ENCODE data around the gene DOCK2. TPM values are rescaled to one million over a fixed set of nuclear protein-coding genes. Genes with fewer than 3 reads are reported as not detected.

The DOCK2 gene
- total RNA-seq, 1 donor from 2014 or later: 7.5 TPM

DNA sequence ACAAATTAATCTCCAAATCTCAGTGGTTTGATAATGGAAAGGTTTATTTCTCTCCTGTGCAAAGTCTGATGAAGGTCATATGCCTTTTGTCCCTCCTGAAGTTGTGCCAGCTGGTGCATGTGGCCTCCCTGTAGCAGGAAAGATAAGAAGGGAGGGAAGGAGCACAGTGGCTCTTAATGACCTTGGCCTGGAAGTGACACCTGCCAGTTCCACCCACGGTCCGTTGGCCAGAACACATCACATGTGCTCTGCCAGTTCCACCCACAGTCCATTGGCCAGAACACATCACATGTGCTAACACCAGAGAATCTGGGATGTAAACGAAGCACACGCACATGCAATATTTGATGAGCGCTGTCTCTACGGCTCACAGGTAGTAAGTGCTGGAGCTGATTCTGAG, 130.9 kb downstream of the DOCK2 start:
- ATAC-seq (peak; percentile 92), DNase-seq (peak; percentile 51)

DNA sequence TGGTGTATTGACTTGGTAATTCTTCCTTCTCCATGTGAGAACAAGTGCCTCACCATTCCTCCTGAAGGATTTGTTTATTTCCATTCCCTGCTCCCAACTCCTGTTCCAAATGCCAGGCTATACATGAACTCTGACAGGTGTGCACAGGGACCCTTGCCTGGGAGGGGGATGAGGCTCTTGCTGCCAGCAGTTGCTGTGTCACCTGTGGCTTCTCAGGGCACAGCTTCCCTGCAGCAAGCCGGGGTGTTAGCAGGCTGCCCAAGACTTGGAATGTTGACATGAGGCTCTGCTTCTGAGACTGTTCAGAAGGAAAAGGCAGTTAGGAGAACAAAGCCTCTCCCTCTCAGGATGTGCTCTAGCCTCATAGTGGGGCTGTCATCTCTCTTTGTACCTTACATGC, 131.3 kb downstream of the DOCK2 start:
- intact Hi-C loops (cut with micrococcal nuclease): no loop called here
- DNase-seq (no peak), ATAC-seq (no peak)

More for the DNA sequence above, 130.9 kb downstream of the DOCK2 start:
- intact Hi-C loops (cut with micrococcal nuclease): no loop called here

DNA sequence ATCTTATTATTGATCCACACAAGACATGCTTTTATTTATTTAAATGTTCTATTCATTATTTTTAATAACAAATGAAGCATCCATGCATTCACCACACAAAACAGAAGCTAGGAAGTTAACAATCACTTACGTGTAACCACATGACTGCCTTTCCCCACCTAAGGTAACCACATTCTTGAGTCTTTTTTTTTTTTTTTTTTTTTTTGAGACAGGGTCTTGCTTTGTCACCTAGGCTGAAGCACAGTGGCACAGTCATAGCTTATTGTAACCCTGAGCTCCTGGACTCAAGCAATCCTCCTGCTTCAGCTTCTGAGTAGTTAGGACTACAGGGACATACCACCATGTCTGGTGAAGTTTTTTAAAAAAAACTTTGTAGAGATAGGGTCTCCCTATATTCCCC, 133.0 kb downstream of the DOCK2 start:
- intact Hi-C loops (cut with micrococcal nuclease): no loop called here
- no peak for DNase-seq
- ATAC-seq: no peak

DNA sequence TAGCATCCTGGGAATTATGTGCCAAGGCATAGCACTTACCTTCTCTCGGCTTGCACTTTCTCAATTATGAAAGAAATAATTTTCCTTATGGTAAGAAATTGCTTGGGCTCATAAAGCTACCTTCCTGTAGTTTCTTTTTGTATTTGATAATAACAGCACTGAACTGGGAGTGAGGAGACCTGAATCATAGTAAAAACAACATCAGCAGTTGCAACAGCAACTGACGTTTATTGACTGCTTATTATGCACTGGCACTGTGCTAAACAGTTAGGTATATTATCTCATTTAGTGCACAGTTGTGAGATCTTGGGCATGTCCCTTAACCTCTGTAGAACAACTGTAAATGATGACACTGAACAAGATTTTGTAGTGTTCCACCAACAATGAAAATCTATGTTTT, 135.2 kb downstream of the DOCK2 start:
- DNase-seq: no peak
- intact Hi-C loops (cut with micrococcal nuclease): no loop called here
- ATAC-seq: no peak

DNA sequence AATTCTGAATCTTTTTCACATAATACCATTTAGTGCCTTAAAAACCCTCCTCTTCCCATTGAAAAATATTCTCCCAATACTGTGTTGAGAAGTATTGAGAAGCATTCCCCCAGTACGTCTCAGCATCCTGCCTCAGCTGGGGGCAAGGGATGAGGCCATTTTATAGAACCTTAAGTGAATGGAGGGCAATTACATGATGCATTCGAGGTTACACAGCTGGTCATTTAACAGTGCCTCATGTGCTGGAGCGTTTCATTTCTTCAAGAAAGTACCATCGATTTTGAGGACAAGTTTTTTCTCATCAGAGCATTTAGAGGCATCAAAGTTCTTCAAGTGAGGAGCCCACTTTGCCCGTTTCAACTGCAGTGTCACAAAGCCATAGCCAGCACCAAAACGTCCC, 135.6 kb downstream of the DOCK2 start:
- intact Hi-C loops (cut with micrococcal nuclease): no loop called here
- ATAC-seq: no peak
- no peak for DNase-seq

DNA sequence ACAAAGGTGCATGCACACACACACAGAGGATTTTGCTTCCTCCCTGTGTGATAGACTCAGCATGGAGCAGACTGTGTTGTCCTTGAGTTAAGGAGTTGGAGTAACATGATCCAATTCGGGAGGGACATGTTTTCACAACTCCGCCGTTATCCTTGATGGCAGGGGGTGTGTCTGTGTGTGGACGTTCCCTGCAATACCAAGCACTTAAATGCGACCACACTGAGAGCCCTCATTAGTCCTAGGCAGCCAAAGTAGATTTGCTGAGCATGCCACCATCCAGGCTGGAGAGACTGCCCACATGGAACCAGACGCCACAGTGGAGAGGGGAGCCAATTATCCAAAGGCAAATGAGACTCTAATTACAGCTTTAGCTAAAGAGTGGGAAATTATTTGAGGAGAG, 140.1 kb downstream of the DOCK2 start:
- no peak for ATAC-seq
- no peak for DNase-seq
- intact Hi-C loops (cut with micrococcal nuclease): no loop called here

DNA sequence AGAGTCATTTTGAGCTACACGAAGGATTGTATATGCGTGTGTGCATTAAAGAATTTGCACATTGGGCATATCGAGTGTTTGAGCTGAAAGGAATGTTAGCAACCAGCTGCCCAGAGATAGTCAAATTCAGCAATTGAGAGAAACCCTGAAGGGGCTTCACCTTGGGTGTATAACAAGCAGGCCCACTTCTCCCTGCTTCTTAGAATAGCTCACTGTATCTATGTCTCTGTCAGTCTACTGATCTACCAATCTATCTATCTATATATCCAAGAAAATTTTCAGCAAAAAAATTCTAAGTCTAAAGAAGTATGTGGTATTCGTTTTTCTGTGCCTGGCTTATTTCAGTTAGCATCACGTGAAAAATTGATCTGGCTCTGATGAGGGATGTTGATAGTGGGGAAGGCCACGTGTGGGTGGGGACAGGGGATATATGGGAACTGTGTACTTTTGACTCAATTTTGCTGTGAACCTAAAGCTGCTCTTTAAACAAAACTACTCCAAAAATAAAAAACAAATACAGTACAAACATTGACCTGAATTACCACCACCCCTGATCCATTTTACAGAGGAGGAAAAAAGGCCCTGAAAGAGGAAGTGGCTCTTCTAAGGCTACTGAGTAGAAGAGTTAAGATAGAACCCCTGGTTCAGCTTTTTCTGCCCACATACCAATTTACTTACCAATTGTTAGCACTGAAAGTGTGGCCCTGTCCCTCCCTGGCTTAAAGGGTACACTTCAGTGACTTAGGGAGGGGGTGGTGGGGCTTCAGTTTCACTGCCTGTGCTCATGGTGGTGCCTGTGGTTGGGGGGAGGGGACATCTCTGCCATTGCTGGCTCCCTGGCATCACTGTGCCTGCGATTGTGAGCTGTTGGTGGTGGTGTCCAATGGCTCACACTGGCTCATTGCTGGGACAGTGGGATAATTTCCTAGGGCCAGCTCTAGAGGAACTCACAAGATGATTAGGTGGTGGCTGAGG, 141.8 kb downstream of the DOCK2 start:
- intact Hi-C loops (cut with micrococcal nuclease): no loop called here
- ATAC-seq: no peak
- no peak for DNase-seq

DNA sequence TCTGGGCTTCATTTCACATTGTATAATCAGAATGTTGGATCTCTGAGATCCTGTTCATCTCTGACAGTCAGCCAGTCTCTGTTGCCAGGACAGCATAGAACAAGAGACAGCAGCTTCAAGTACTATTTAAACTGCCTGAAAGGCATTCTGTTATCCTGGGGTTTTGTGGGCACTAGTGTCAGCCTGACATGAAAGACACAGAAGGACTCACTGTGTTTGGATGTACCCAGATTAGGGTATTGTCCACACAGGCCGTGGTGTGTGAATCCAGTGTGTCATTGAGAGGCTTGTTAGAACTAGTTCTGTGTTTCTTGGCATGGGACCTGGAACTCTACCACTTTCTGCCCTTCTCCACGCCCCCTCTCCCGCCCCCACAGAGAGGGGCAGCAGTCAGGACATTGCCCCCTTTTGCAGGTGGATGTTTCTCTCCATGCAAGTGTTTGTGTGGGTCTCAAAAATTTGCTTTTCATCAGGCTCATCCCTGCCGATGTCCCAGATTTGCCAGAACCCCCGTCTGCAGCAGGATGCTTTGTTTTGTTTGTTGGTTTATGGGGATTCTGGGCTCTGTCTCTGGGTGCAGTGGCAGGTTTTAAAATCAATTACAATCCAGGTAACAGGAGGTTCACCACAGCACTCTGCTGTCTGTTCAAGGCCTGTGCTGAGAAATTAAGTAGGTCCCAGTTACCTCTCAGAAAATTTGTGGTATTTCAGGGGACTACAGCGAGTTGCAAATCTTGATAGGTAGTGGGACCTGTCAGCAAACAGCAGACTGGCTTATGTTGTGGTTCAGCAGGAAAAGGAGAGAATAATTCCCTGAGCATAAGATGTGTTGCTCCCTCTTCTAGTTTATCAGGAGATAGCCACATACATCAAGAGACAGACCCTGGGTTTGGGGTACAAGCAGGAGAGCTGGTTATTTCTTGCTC, 144.6 kb downstream of the DOCK2 start:
- intact Hi-C loops (cut with micrococcal nuclease): no loop called here
- no peak for DNase-seq
- ATAC-seq: no peak

DNA sequence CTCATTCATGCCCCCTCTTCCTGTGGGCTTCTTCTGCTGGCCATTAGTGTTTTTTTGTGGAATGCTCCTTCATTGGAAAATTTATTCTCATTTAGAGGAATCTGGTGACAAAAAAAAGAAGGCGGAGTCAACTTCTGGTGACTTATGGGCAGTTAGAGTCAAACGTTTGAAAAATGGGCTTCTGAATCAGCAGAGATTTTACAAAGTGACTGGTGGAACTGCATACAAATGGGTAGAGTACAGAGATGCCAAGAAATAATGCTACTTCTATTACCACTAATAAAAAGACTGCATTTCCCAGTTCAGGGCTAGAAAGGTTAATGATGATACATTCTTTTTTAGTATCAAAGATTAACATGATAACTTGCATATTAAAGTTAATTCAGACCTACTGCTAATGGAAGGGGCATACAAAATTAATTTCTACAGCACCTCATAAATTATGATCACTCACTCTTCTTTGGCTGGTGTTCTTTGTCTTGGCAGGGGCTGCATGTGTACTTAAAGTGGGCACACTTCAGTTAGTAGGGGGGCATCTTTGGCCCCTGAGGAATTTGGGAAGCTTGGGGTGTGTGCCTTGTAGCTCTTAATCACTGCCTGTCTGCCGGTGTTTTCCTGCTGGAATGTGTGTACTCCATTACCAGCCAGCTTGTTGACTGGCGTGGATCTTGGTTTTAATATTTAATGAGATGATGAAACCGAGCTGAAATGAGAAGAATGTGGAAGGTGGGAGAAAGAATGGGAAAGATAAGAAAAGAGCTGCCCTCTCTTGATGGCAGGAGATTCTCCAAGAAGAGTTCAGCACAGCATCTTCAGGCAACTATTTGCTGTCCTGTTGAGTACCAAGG, 148.9 kb downstream of the DOCK2 start:
- intact Hi-C loops (cut with micrococcal nuclease): no loop called here
- DNase-seq (no peak), ATAC-seq (no peak)

DNA sequence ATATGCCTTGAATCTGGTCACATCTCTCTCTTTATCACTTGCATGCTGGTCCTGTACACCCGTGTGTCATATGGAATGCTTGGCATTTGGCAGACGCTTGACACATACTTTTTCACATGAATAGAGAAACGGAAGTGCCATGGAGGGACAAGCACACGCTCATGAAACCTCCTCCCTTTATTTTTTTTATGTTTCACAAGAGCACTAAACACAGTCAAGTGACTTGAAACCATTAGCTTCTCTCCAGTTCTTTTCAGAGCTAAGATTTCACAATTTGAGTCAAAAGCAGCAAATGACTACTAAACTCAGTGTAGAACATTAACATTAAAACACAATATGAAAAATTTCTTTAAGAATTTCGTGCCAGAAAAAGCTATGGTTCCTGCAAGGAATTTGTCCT, 151.1 kb downstream of the DOCK2 start:
- DNase-seq (no peak), ATAC-seq (no peak)
- intact Hi-C loops (cut with micrococcal nuclease): no loop called here

DNA sequence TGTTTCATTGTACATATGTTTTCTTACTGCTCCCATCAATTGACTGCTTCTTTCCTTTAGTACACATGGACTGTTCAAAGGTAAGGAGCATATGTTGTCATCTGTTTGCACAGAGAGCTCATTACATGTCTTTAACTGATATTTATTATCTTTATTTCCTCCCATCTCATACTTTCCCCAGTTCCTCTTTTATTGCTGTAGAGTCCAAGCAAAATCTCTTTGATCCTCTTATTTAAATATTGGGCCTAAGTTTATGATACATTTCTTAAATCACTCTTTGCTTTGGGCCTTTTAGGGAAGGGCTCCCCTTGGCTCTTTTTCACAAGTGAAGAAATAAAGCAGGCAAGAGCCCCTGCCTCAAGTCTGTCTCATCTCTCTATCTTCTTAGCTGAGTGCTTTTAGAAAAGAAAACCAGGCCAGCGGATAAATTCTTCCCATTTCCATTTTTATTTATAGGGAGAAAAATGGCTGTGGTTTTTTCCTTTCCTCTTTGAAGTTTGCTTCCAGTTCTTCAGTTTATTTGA, 152.4 kb downstream of the DOCK2 start:
- no peak for DNase-seq
- intact Hi-C loops (cut with micrococcal nuclease): no loop called here
- ATAC-seq: no peak

DNA sequence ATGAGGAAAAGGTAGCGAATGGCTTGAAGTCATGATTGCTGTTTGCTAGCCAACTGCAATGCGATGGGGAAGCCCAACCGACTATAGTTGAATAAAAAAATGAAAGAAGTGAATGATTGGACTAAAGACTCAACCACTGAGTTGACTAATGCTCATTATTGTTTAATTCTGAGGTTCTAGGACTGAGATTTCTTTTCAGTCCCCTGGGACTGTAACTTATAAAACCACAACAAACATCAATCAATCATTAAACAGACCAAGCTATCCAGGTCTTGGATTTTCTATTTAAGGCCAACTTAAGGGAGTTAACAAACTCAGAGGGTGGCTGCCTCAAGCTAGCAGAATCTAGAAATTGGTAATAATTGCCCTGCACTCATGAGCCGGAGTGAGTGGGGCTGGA, 154.2 kb downstream of the DOCK2 start:
- no peak for DNase-seq
- intact Hi-C loops (cut with micrococcal nuclease): no loop called here

DNA sequence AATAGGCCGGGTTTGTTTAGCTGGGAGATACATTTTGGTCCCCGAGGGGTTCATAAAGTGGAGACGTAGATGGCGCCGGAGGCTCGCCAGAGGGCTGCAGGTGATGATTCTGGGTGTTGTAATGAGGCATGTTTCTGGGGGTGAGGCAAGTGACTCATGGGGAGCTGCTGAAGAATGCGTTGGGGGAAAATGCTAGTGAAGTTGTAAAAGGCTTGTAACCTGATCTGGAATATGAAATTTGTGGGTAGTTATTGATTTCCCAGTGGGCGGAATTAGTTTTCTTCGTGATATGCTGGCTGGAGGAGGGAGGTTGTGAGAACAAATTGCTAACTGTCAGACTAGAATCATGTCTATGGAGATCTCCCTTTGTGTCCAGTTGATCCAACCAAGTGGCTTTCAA, 158.3 kb downstream of the DOCK2 start:
- no peak for DNase-seq
- ATAC-seq: no peak
- intact Hi-C loops (cut with micrococcal nuclease): no loop called here

More for the DNA sequence above, 154.2 kb downstream of the DOCK2 start:
- no peak for ATAC-seq

DNA sequence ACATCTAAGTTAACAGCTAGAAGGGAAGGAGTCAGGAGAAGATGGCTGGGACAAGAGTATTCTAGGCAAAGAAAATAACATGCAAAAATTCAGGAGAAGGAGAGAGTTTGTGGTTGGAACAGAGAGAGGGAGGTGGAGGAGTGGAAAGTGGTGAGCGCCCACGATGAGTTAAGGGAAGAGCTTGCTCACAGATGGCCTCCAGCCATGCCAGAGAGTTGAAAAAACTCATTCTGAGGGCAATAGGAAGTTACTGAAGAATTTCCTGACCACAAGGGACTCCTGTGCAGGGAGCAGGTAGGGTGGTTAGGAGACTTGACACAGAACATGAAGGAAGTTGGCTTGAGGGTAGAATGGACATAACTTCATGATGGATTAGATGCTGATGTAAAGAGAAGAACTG, 159.7 kb downstream of the DOCK2 start:
- ATAC-seq: no peak
- DNase-seq: no peak
- intact Hi-C loops (cut with micrococcal nuclease): no loop called here

DNA sequence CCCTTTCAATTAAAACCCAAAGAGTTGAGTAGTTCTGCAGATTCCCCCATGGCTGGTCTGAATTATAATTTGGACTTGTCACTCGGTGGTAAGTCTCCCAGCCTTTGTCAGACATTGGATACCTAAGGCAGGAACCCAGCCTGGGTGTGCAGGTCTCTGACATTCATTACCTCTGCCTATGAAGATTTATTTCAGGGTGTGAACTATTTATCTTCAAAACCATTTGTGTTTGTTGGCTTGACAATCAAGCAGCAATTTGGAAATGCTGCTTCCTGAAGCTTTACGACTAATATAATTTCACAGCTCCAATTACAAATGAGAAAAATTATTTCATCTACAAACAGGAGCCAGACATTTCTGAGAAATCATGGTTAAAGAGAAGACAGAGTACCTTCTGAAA, 160.5 kb downstream of the DOCK2 start:
- intact Hi-C loops (cut with micrococcal nuclease): no loop called here
- ATAC-seq (no peak), DNase-seq (no peak)

DNA sequence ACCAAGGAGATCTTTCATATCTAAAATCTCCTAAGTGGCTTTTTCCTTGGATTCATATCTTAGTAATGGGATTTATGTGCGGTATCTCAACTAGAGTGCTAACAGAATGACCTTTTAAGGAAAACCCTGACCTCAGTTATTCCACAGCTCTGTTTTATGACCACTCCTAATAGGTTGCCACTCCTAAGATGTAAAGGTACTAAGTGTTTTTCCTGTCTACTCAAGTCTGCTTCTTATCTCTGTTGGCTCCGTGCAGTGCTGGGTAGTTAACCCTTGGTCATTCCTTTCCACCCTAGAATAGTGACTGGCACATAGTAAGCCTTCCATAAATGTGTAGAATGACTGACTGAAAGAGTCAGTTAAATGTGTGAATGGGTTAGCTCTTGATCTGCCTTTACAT, 161.4 kb downstream of the DOCK2 start:
- ATAC-seq: no peak
- no peak for DNase-seq
- intact Hi-C loops (cut with micrococcal nuclease): no loop called here

DNA sequence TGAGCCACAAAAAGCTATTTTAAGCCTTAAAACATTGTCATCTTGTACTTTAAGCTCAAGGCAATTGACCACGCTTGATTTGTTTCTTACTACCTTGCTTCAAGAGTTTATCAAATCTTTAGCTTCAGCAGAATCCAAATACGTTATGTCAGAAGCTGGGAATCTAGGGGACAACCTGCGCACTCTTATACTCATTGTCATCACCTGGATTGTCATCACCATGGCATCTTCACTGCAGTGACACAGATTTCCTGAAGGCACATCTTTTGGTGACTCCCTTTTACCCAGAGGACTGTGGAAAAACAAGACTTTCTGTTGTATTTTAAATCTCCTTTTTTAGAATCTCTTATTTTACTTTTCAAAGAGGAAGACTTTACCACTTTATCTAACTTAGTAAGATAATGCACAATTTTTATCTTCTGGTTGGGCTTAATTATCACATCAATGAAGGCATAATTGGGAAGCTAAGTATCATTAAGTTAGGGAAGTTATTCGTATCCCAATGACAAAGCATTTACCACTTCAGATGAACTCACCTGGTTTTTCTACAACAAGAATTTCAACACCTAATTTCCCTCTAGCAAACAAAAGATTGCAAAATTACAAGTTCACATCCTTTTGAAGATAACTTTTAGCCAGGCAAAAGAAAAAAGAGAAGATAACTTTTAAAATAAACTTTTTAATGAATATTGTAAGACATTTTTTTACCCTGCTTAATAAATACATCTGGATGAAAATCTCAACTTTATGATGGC, 162.0 kb downstream of the DOCK2 start:
- no peak for ATAC-seq
- intact Hi-C loops (cut with micrococcal nuclease): no loop called here
- DNase-seq: no peak

DNA sequence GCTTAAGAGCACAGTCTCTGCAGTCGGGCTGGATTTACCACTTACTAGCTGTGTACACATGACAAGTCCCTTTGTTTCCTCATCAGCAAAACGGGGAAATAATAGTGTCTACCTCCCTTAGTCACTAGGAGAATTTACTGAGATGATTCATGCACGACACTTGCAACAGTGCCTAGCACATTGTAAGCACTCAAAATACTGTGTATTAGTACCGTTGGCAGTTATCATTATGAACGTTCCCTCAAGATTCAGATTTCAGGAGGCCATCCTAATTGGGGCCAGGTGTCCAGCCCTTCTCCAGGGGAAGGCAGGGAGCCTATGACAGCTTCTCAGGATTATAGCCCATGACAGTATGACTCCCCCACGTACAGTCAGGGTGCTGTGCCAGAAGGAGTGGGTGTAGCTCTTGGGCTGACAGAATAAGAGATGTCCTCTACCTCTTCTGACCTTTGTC, 164.3 kb downstream of the DOCK2 start:
- peak; percentile 39 for DNase-seq
- intact Hi-C loops (cut with micrococcal nuclease): no loop called here
- no peak for ATAC-seq
